NCI-H1417 treated with DMSO at 0.1 percent for 48 hours (cell line): ENCODE results near the gene ZSWIM1.
"Not testable (repeated sequence)": the region's sequence is repeated elsewhere in the genome, so short reads cannot be mapped to it uniquely, and the experiment has no call there.

Source experiments
- DNase-seq: peaks from one replicate; lab custom pipeline; 2025; lab: John Stamatoyannopoulos, UW

The ZSWIM1 gene

DNA sequence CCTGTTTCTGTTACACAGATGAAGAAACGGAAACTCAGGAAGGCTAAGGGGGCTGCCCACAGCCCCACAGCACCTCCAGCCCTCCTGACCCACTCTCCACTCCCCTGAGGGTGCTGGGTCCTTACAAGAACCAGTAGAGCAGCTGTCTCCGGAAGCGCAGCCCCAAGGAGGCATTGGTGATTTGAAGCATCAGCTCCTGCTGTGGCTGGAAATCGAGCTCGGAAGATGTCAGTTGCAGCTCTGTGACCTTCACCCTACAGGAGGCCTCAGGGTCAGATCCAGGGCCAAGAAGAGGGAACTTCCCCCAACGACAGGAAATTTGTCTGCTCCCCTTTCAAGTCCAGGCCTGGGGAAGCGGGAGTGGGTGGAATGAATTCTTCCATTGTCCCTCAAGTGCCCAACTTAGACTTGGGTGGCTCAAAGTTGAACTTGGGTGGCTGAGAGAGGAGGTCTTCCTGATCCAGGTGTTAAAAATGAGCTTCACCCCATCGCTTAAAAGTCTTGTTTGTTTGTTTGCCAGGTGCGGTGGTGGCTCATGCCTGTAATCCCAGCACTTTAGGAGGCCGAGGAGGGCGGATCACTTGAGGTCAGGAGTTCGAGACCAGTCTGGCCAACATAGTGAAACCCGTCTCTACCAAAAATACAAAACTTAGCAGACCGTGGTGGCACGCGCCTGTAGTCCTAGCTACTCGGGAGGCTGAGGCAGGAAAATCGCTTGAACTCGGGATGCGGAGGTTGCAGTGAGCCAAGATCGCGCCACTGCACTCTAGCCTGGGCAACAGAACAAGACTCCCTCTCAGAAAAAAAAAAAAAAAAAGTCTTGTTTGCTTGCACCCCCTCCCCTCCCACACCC, 29.0 kb downstream of the ZSWIM1 start:
- DNase-seq = no peak

DNA sequence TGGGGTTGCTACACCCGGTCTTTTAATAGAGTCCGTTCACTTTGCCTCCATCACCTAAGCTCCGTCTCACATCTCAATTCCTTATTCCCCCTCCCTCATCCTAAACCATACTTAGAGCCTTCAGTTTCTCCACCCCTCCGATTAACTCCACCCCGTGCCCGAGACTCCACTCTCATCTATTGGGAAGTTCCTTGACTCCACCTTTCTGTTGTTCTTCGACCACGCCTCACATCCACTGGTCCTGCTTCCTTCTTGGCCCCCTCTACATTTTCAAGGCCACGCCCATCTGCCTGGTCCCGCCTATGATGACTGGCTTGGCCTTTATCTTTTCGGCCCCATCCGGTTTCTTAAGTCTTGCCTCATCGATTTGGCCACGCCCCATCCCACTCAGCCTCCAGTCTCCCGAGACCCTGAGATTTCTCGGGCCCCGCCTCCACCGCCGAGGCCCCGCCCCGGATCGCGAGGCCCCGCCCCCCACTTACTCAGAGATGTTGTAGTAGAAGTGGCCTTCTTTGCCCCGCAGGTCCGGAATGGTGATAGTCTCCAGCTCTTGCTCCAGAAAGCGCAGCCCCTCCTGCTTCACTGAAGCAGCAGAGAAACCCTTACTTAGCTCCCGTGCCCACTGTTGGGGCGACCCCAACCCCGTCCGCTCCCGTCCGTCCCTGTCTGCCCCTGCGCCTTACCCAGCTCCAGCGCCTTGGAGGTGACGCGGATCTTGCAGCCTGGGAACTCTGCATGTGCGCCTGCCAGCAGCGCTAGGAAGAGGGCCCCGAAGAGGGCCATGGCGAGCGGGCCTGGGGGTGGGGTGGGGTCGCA, 29.9 kb downstream of the ZSWIM1 start:
- DNase-seq = no peak

DNA sequence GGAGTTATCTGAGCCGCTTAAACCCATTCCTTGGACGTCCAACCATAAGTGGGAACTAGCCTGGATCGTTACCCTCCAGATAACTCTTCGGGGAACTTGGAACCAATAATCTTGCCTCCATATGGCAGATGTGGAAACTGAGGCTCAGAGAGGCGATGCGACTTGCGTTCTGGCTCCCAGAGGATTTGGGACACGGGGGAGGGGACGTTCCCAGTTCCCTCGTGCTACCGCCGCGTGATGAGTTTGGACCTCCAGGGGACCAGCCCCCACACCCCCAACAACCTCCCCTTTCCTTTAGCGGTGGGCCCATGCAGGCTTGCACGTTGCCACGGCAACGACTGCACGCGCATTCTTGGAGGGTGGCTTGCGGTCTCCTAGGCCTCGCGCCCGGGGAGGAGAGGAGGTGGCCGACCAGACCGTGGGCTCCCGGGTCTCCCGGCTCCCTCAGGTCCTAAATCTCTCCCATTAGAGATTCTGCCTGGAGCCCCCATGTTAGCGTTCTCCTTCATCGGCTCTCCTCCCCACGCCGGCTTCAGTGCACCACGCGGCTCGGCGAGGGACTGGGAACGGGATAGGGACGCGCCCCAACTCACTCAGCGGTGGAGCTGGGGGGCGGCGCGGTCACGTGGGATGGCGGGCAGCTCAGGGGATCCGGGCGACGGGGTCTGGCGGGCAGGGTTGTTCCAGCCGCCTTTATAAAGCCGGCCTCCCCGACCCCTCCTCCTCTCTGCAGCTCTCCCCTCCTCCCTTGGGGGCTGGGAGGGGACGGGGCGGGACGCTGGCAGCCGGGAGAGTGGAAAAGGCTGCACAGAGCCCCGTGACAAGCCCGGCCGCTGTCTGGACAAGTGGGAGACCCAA, 30.7 kb downstream of the ZSWIM1 start, which contains the start of gene PLTP:
Gene PLTP, minus strand, starts transcription at position 670 of the 858 bp plus-strand sequence. CDS start 703 bp downstream, outside the sequence.
- no peak for DNase-seq

DNA sequence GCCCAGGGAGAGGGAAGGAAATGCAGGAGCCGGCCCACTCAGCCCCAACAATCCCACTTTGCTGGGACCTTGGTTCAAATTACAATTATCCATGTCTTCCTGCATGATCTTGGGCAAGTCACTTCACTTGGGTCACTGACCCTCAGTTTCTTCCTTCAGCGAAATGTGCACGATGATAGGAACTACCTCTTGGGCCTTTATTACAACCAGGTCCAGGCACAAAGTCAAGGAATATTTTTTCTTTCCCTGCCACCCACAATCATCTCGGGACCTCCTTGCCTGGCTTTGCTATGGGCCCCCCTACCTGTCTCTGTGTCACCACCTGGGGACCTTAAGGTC, 31.3 kb downstream of the ZSWIM1 start:
- no peak for DNase-seq

DNA sequence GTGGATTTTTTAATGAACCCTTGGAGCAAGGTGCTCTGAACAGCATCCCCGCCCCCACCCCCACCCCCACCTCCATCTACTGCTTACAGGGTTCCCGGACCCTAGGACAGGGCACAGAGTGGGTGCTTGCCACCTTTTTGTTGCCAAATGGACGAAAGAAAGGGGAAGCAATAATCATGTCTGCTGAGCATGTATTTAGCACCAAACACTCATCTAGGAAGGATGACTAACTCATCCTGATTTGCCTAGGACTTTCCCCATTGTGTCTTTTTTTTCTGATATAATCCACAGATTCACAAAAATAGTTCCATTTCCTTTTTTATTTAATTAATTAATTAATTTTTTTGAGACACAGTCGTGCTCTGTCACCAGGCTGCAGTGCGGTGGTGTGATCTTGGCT, 32.1 kb downstream of the ZSWIM1 start:
- DNase-seq = no peak

DNA sequence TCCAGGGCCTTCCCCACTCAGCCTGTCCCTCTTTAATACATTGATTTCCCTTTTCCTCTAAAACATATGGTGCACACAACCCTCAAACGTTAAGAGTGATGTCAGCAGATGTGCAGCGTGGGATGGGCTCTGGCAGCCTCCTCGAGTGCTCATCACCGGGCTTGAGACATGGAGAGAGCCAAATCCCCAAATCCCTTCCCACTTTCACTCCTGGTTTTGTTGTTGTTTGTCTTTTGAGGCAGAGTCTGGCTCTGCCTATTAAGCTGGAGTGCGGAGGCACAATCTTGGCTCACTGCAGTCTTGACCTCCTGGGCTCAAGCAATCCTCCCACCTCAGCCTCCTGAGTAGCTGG, 36.7 kb downstream of the ZSWIM1 start:
- DNase-seq = no peak

DNA sequence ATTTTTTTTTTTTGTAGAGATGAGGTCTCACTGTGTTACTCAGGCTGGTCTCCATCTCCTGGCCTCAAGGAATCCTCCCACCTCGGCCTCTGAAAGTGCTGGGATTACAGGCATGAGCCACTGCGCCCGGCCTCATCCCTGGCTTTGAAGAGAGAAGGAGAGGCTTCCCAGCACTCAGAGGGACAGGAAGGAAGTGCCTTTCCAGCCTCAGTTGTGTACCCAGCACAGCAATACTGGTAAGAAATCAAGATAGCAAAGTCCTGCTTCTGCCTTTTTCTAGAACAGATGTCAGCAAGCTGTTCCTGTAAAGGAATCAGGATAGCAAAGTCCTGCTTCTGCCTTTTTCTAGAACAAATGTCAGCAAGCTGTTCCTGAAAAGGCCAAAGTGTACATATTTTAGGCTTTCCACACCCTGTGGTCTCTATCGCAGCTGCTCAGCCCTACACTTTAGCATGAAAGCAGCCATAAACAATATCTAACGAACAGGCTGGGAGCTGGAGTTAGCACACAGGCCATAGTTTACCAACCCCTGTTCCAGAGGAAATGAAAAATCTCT, 37.2 kb downstream of the ZSWIM1 start:
- no peak for DNase-seq

DNA sequence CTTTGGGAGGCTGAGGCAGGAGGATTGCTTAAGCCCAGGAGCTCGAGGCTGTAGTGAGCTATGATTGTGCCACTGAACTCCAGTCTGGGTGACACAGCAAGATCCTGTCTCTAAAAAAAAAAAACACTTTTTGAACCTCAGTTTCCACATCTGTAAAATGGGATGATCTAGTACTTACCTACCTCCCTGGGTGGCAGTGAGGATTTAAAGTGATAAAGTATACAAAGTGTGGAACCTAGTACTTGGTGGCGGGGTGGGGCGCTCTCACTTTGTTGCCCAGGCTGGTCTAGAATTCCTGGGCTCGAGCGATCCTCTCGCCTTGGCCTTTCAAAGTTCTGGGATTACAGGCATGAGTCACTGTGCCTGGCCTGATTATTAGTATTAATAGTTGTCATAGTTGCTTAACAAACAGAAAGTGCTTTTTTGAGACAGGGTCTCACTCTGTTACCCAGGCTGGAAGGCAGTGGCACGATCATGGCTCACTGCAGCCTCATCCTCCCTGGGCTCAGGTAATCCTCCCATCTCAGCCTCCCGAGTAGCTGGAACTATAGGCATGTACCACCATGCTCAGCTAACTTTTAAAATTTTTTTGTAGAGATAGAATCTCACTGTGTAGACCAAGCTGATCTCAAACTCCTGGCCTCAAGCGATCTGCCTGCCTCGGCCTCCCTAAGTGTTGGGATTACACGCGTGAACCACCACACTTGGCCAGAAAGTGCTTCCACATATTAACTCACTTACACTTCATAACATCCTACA, 37.9 kb downstream of the ZSWIM1 start:
- DNase-seq = no peak

DNA sequence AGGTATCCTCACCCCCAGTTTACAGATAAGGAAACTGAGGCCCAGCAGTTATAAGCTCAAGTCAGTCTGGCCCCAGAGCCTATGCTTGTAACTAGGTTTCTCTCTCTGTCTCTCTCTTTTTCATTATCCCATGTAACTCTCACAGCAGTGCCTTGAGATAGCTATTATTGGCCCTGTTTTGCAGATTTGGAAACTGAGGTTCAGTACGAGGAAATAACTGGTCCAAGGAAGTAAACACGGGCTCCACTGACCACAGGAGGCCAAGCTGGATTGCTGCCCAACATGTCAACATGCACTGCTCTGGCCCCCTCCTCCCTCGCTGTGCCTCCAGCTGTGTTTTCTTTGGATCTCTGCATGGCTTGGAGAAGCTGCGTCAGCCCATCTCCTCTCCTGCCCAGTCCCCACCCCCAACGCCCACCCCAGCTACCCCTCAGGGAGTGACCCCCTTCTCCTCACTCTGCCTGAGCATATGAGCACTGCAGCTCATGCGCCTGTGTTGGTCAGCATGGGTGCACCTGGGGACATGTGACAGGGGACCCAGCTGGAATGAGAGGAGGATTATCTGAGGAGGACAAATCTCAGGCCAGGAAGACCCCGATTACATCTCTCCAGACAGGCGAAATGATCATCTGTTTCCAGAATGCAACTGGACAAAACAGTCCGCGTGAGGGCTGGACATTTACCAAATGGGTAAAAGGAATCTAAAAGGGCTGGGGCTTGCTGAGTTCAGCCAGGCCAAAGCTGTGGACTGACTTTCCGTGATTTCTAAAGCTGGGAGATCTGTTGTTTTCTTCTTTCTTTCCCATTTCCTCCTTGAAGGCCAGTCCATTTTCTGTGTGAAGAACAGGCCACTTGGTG, 38.7 kb downstream of the ZSWIM1 start:
- no peak for DNase-seq

DNA sequence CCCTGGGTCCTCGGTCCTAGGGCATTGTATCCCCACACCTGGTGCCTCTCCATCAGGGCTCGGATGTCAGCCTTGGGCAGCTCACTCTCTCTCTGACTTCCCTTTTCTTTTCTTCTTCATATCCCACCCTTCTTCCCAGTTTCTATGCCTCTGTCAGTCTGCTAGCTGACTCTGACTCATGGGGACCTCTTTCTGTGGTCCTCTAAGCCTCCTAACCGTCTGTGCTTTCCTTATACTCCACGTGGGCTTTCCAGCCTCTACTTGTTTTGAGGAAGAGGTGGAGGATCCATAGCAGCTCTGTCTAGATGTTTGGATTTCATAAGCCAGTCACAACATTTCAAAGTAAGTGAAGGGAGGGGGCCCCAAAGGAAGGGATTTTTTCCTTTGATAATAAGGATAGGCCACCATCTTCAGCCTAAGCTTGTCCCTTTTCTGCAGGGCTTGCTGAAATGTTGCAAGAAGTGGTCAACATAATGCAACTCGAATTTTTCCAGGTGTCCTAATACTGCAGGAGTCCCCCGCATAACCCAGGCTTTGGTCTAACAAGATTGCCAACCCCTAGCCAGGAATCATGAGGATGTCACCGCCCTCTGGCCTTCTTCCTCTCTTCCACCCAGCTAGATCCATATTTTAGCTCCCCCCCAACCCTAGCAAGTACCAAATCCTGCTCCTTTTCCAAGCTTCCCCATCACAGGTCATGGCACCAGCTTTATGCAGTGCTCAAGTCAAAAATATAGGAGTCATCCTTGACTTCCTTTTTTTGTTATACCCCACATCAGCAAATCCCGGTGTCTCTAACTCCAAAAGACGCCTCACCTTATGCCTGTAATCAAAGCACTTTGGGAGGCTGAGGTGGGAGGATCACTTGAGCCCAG, 39.7 kb downstream of the ZSWIM1 start:
- no peak for DNase-seq

DNA sequence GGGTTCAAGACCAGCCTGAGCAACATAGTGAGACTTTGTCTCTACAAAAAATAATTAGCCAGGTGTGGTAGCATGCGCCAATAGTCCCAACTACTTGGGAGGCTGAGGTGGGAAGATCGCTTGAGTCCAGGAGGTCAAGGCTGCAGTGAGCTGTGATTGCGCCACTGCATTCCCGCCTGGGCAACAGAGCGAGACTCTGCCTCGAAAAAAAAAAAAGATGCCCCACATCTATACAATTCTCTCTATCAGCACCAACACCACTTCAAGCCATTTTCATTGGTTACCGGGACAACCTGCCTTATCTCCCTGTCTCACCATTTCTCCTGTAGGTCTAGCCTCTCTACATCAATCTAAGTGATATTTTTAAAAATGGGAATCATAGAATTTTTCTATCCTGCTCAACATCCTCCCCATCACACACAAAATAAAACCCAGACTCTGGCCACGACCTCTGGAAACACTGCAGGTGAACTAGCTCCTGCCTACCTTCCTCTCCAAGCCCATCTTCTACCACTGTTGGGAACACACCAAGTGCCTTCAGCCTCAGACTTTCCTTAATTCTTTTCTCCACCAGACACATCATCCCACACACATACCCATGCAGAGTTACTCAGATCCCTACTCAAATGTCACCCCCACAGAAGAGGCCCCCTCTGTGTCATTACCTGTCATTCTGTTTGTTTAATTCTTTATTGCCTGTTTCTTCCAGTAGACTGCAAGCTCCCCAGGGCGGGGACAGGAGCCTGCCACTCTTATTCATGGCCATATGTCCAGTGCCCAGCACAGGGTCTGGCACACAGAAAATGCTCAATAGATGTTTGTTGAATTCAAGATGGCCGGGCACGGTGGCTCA, 40.5 kb downstream of the ZSWIM1 start:
- no peak for DNase-seq

DNA sequence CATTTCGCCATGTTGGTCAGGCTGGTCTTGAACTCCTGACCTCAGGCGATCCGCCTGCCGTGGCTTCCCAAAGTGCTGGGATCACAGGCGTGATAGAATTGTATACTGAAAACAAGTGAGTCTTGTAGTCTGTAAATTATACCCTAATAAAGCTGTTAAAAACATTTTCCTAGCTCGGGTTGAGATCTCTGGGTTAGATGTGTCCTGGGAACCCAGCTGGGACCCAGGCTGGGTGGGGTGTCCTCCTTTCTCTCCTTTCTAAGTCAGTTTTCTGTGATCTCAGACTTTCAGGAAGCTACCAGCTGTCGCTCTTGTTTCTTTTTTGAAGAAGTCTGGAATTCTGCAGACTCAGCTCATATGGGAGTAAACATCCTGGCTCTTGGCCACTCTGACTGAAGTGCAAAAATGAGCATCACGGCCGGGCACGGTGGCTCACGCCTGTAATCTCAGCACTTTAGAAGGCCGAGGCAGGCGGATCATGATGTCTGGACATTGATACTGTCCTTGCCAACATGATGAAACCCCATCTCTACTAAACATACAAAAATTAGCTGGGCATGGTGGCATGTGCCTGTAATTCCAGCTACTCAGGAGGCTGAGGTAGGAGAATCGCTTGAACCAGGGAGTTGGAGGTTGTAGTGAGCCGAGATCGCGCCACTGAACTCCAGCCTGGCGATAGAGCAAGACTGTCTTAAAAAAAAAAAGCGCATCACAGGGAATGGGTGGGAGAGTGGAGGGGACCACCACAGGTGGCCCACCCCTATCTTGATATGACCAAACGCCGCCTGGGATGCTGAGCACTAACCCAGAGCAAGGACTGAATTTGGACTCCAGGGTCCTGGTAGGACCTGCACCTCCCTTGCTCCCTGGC, 43.6 kb downstream of the ZSWIM1 start:
- no peak for DNase-seq

DNA sequence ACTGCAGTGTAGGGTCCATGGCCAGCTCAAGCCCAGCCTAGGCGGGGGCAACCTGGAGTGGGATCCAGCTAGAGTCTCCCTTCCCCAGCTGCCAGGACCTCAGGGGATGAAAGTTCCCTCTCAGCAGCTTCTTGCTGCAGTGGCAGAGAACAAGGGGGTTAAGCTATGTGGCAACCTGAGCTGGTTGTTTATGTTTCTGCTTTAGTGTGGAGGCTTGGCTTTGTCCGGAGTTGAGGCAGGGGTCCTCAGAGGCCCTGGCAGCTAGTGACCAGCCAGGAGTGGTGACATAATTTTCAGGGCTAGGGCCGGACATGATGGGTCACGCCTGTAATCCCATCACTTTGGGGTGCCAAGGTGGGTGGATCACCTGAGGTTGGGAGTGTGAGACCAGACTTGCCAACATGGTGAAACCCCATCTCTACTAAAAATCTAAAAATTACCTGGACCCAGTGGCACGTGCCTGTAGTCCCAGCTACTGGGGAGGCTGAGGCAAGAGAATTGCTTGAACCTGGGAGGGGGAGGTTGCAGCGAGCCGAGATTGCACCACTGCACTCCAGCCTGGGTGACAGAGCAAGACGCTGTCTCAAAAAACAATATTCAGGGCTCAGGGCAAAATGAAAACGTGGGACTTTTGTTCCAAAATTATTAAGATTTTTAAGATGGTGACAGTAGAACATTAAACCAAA, 44.9 kb downstream of the ZSWIM1 start:
- DNase-seq = no peak

DNA sequence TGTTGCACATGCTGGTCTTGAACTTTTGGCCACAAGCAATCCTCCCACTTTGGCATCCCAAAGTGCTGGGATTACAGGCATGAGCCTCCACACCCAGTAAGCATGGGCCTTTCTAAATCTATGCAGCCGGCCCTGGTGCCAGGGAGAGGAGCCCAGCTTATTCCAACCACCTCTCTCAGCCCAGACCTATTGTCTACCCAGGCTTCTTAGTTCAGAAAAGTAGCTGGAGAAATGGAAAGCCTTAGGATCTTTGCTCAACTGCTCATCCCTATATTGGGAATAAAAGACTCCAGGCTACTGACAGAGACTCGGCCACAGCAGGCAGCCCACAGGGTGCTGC, 45.7 kb downstream of the ZSWIM1 start:
- DNase-seq = no peak

DNA sequence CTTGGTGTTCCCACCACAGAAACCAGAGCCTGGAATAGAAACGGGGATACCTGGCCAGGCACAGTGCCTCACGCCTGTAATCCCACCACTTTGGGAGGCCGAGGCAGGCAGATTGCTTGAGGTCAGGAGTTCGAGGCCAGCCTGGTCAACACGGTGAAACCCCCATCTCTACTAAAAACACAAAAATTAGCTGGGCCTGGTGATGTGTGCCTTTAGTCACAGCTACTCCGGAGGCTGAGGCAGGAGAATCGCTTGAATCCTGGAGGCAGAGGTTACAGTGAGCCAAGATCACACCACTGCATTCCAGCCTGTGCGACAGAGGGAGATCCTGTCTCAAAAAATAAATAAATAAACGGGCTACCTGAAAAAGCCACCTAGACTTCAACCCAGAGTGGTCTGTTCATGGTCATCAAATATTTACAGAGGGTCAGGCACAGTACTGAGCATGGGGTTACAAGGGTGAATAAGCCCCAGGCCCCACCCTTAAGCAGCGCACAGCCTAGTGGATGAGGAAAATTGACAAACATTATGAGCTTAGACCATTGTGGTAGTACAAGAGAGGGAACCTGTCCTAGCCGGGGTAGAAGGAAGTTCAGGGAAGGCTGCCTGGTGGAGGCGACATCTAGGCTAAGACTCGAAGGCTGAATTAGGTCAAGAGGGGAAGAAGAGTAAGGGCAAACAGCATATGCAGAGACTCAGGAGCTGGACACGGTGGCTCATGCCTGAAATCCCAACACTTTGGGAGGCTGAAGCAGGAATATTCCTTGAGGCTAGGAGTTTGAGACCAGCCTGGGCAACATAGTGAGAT, 46.2 kb downstream of the ZSWIM1 start:
- no peak for DNase-seq

DNA sequence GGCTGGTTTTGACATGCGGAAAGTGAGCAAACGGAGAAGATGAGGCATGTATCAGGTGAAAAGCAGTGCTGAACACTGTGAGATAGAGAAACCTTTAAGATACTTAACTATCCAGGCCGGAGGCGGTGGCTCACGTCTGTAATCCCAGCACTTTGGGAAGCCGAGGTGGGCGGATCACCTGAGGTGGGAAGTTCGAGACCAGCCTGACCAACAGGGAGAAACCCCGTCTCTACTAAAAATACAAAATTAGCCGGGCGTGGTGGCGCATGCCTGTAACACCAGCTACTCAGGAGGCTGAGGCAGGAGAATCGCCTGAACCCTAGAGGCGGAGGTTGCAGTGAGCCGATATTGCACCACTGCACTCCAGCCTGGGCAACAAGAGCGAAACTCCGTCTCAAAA, 50.7 kb downstream of the ZSWIM1 start:
- not testable (repeated sequence) for DNase-seq
